Mucosa of descending colon (tissue), 3 donors: ENCODE results near the gene RASSF7. TPM values are rescaled to one million over a fixed set of nuclear protein-coding genes. Genes with fewer than 3 reads are reported as not detected.

ENCODE experiments used
- ATAC-seq: fragments of 200-7000 bp; cut with Tn5 transposase; one replicate; pipeline ENCODE4 v1.9.1; 2020; ENCODE audit warnings: mild to moderate bottlenecking, moderate library complexity
- DNase-seq, 3 donors: peaks; one replicate each; pipeline ENCODE4 v3.0.0-alpha.2; 2020
- H3K36me3 ChIP-seq: fragments of 200-600 bp; one replicate; pipeline ENCODE4 v1.8.0; 2021; ENCODE audit warnings: low read depth, mild to moderate bottlenecking
- H3K4me1 ChIP-seq: fragments of 200-600 bp; one replicate; pipeline ENCODE4 v1.8.0; 2021; ENCODE audit warnings: low read depth, mild to moderate bottlenecking
- H3K4me3 ChIP-seq: fragments of 200-600 bp; one replicate; pipeline ENCODE4 v1.8.0; 2021; ENCODE audit warnings: mild to moderate bottlenecking
- H3K9me3 ChIP-seq: fragments of 200-600 bp; one replicate; pipeline ENCODE4 v1.8.0; 2021; ENCODE audit warnings: mild to moderate bottlenecking
- CTCF ChIP-seq: fragments of 200-600 bp; IDR thresholded peaks from one replicate; pipeline ENCODE4 v1.8.0; 2022; ENCODE audit warnings: antibody characterized with exemption, mild to moderate bottlenecking
- intact Hi-C, 2 donors: fragments of 100-400 bp; cut with DNase I in 1 of 2; cut with micrococcal nuclease in 1 of 2; formaldehyde crosslinking; loops; one replicate each; pipeline versions ENCODE4 v1.11.0 to v1.11.1; 2022; cut with DNase I, micrococcal nuclease
- total RNA-seq, 3 donors: library from RNA; stranded (reverse); fragmentation: NEBNext Ultra II Directional in 2 of 3; extraction: Animal tissue kit (Norgen Biotek cat#: 25700) in 2 of 3; gene quantifications; one replicate each; pipeline versions ENCODE4 v1.2.1 to v1.2.4, GENCODE V29; 2021 to 2023
- donor health status: DM: no; HTN: no; CAD: no; lungs with moderate emphysema.
- donor health status: DM: no; HTN: no; CAD: no.
- donor health status: DM: no; HTN: yes; CAD: no.

RASSF7 gene
- total RNA-seq, 3 donors from 2014 or later: 45.7 to 108 (median 83.7) TPM

- no peaks in the 10 kb centered on the region for H3K9me3 ChIP-seq
- H3K4me3 ChIP-seq: no peak overlapping the region
- DNase-seq (peak in 2 of 3 donors; percentile 19 to 45), ATAC-seq (no peak)
- intact Hi-C loops: no loop called here
- TF ChIP-seq CTCF: no peak
- peaks cover 23% of the 10 kb centered on the region for H3K36me3 ChIP-seq
- H3K4me1 ChIP-seq: peaks cover 2% of the 10 kb centered on the region
These were observed 46.4 kb downstream of the RASSF7 start for GRCh38 chr11:607020-607780.

GRCh38 chr11:607971-608659 lies 47.3 kb downstream of the RASSF7 start:
- TF ChIP-seq CTCF: no peak
- intact Hi-C loops: no loop called here

DNA sequence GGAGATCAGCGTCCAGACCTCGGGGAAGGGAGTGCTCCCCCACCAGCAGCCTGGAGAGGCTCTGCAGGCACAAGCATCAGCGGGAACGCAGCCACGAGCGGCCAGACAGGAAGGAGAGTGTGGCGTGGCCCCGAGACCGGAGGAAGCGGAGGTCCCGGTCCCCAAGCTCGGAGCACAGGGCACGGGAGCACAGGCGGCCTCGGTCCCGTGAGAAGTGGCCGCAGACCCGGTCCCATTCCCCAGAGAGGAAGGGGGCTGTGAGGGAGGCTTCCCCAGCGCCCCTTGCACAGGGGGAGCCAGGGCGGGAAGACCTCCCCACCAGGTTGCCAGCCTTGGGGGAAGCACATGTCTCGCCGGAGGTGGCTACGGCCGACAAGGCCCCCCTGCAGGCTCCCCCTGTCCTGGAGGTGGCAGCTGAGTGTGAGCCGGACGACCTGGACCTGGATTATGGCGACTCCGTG lies 48.1 kb downstream of the RASSF7 start:
- no peak for TF ChIP-seq CTCF
- peak in 2 of 3 donors; percentile 24 to 46 for DNase-seq

More at GRCh38 chr11:607971-608659, 47.3 kb downstream of the RASSF7 start:
- H3K9me3 ChIP-seq: no peaks in the 10 kb centered on the region
- ATAC-seq (no peak), DNase-seq (peak in 2 of 3 donors; percentile 26 to 47)
- H3K4me1 ChIP-seq: peaks cover 9% of the 10 kb centered on the region
- H3K4me3 ChIP-seq: no peak overlapping the region
- H3K36me3 ChIP-seq: peaks cover 23% of the 10 kb centered on the region

GRCh38 chr11:609341-609811 lies 48.6 kb downstream of the RASSF7 start:
- peaks cover 20% of the 10 kb centered on the region for H3K4me1 ChIP-seq

More for the DNA sequence above, 48.1 kb downstream of the RASSF7 start:
- no peak overlapping the region for H3K4me3 ChIP-seq
- peaks cover 14% of the 10 kb centered on the region for H3K4me1 ChIP-seq
- no peak for ATAC-seq
- H3K36me3 ChIP-seq: peaks cover 23% of the 10 kb centered on the region
- intact Hi-C loops: no loop called here
- no peaks in the 10 kb centered on the region for H3K9me3 ChIP-seq

More at GRCh38 chr11:609341-609811, 48.6 kb downstream of the RASSF7 start:
- DNase-seq (peak in 2 of 3 donors; percentile 23 to 49), ATAC-seq (no peak)
- no peak for TF ChIP-seq CTCF
- Histone ChIP-seq H3K9me3 (no peaks in the 10 kb centered on the region), H3K4me3 (no peak overlapping the region), H3K36me3 (peaks cover 23% of the 10 kb centered on the region)
- intact Hi-C loops: no loop called here
